Mononuclear cell (primary cell): ENCODE data around the gene KRT2. TPM values are rescaled to one million over a fixed set of nuclear protein-coding genes. Genes with fewer than 3 reads are reported as not detected.

ENCODE experiments used
- H3K27me3 ChIP-seq: 2 replicates; pipeline ENCODE4 v1.6.0; 2011; ENCODE audit warnings: low read length, control low read depth; ENCODE audit not compliant: insufficient read depth
- H3K4me1 ChIP-seq: 2 replicates; pipeline ENCODE4 v1.5.1; 2011; ENCODE audit warnings: mild to moderate bottlenecking, low read length, control low read depth; ENCODE audit not compliant: insufficient read depth
- H3K4me3 ChIP-seq: 2 replicates; pipeline ENCODE4 v1.5.1; 2011; ENCODE audit warnings: mild to moderate bottlenecking, low read length, moderate library complexity
- H3K9me3 ChIP-seq: 2 replicates; pipeline ENCODE4 v1.5.1; 2011; ENCODE audit warnings: low read depth, mild to moderate bottlenecking, control low read depth, low read length
- total RNA-seq: library from RNA; depleted of rRNA; stranded (reverse); fragments of >200 nt; gene quantifications from one replicate; pipeline ENCODE4 v1.2.3, GENCODE V29; 2012

The KRT2 gene
- total RNA-seq, 1 donor, result 0.94 TPM

DNA sequence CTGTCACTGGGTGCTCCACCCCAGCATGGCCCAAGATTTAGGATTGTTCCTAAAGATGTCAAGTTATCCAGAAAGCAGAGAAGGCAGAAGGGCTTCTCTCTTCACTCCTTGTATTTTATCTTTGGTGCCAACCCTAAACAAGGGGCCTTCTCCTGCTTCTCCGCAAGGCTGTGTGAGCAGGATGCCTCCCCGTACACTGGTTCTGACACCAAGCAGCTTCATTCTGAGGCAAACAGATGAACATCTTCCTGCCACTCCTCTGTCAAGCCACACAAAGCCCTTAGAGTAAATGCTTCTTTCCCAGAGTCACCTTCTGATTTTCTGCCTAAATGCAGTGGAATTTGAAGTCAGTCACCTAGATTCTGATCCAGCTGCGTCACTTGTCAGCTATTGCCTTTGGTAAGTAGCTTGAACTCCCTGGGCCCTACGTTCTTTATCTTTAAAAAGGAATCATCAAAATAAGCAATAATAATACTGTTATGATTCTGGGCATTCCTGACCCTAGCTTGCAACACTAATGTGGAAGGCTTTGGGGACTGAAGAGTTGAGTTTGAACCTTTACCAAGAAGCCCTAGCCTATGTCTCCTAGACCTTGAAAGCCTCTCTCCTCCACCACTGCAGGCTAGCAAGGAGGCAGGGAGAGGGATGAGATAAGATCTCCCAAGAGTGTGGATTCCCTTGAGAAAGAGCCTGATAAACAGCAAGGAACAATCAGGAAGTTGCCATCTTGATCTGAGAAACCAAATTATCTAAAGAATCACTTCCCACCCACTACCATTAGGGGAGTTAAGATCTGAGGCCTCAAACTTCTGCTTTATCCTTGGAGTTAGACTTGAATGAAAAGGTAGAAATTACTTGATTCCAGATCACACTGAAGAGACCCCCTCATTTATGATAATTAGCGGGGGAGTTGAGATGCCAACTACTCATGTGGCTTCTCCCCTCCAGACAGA lies 39.3 kb downstream of the KRT2 start:
- no peaks in the 10 kb centered on the region for H3K27me3 ChIP-seq
- no peak overlapping the region for H3K4me3 ChIP-seq
- H3K9me3 ChIP-seq, result no peaks in the 10 kb centered on the region
- H3K4me1 ChIP-seq, result peaks cover 46% of the 10 kb centered on the region

DNA sequence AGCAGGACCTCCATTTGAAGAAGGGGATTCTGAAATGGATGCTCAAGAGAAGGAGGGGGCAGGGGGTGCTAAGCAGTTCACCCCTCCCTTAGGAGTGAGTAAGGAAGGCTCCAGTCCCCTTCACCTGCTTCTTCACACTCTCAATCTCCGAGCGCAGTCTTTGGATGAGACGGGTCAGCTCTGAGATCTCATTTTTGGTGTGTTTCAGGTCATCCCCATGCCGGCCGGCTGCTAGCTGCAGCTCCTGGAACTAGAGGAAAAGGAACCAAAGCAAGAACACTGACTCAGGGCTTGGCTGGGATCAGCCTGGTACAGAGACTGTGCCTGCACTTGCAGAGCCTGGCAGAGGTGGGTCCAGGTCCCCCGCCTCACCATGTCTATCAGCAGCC lies 40.9 kb downstream of the KRT2 start:
- H3K4me3 ChIP-seq, result peak overlapping the region; percentile 7
- peaks cover 43% of the 10 kb centered on the region for H3K4me1 ChIP-seq
- no peaks in the 10 kb centered on the region for H3K27me3 ChIP-seq
- H3K9me3 ChIP-seq, result no peaks in the 10 kb centered on the region

DNA sequence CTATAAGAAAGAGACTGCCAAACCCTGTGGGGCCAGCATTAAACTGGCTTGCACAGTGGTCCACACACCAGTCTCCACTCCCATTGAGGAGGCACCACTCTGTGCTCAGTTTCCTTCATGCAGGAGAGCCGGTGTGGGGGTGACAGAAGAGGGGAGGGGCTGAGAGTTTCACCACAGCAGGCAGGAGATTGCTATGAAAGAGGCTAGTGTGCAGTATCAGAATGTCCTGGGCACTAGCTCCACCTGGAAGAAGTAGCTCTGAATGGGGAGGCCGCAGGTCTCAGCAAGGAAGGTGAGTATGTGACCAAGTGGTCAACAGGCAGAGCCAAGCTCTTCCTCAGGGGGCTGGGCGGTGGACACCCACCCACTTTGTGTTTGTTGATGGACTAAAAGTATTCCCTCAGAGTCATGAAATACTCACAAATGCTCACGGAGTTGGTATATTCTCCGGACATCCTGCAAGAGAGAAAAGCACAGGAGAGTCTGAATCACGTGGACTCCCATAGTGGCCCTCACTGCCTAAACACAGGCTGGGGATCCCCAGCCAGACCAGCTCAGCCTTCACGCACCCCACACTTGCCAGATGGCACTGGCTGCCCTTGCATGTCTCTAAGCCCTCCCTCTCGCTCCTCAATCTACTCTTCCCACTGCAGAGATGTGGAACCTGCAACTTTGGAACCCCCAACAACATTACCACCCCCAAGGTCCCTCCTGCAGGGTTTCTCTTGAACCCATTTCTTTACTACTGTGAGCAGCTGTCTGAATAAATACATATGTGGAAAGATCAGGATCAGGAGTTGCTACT lies 43.0 kb downstream of the KRT2 start:
- no peaks in the 10 kb centered on the region for H3K9me3 ChIP-seq
- H3K27me3 ChIP-seq, result no peaks in the 10 kb centered on the region
- H3K4me3 ChIP-seq, result no peak overlapping the region
- H3K4me1 ChIP-seq, result peaks cover 29% of the 10 kb centered on the region

DNA sequence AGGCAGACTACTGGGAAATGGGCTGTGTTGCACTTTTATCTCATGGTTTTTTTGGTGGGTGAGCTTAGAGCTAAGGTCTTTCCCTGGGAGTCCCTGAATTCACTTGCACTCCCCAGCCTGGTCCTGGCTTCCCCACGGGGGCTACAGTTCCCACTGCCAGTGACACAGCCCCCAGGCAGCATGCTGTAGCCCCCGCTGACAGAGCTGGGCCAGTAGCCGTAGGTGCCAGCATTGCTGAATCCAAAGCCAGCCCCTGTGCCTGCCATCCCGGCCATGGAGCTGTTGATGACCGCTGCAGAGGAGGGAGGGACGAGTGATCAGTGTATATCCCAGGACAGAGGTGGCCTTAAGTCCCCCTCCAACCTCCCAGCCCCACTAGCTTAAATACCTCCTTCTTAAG lies 43.9 kb downstream of the KRT2 start:
- peaks cover 29% of the 10 kb centered on the region for H3K4me1 ChIP-seq
- H3K27me3 ChIP-seq, result no peaks in the 10 kb centered on the region
- H3K4me3 ChIP-seq, result no peak overlapping the region
- H3K9me3 ChIP-seq, result no peaks in the 10 kb centered on the region

DNA sequence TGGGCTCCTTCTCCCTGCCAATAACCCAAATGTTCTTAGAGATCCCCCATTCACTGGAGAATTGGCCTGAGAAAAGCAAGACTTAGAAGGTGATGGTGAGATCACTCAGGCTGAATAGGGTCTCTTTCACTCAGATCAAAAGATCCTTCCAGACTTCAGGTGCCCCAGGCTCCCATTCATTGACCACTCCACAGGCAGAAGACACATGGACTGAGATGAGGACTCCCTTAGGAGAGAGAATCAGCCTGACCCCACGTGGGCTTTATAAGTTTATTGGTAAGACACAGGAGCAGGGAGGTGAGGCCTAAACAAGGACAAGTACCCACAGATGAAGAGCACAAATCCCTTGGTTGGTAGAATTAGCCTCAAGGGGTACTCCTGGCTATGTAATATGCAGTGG lies 44.7 kb downstream of the KRT2 start:
- Histone ChIP-seq H3K9me3 (no peaks in the 10 kb centered on the region), H3K4me1 (peaks cover 29% of the 10 kb centered on the region), H3K4me3 (no peak overlapping the region), H3K27me3 (no peaks in the 10 kb centered on the region)

DNA sequence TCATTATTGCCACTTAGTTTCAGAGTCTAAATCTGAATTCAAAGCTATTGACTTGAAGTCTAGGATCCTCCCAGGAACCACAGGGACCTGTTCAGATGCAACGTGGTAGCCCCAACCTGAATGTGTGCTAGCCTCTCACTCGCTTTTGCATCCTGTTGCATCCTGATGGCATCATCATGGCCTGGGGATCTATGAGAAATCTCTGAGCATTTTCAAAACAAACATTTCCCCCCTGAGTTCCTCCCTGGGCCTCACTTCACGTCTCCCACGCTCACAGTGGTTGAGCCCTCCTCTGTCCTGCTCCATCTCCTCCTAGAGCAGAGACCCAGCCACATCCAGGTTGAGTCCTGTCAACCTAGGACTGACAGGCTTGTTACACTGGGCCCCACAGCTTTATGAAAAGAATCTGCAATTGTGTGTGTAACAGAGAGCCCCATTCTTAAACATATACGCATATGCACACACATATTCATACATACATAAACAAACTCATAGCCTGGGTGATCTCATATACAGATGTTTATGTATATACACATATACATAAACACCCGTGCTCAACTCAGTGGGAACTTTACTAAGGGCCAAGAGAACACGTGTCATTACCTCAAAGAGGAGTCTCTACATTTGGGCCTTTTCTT lies 45.3 kb downstream of the KRT2 start:
- Histone ChIP-seq H3K4me1 (peaks cover 24% of the 10 kb centered on the region), H3K9me3 (no peaks in the 10 kb centered on the region), H3K27me3 (no peaks in the 10 kb centered on the region), H3K4me3 (no peak overlapping the region)

DNA sequence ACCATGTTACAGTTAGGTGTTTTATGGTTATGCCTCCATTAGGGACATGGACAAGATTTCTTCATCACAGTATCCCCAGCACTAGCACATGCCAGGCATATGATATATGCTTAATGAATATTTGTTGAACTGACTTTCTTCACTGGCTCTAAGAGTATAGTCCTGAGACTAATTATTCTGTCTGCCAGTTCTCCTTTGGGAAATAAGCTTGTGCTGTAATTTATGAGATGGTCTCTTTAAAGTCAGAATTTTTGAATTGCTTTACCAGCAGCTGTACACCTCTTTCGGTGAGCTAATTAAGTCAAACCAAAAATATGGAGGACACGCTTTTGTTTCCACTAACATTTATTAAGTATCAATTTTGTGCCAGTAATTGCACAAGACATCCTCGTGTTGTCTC lies 45.9 kb downstream of the KRT2 start:
- Histone ChIP-seq H3K9me3 (no peaks in the 10 kb centered on the region), H3K4me3 (no peak overlapping the region), H3K27me3 (no peaks in the 10 kb centered on the region), H3K4me1 (peaks cover 23% of the 10 kb centered on the region)

DNA sequence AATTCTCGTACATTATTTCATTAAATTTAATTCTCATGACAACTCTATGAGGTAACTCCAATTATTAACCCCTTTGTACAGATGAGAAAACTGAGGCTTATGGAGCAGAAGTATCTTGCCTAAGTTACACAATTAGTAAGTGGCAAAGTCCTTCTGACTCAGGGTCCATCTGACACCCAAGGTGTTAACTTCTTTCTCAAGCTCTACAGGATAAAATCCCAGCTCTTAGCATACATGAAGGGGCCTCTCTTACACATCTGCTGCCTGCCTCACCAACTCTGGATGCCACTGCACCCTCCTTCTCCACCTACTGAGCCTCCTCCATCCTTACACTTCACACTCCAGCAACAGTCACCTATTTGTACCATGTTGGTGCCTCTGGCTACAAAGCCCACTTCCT lies 46.5 kb downstream of the KRT2 start:
- Histone ChIP-seq H3K27me3 (peaks cover 4% of the 10 kb centered on the region), H3K4me3 (no peak overlapping the region), H3K9me3 (no peaks in the 10 kb centered on the region), H3K4me1 (peaks cover 18% of the 10 kb centered on the region)

DNA sequence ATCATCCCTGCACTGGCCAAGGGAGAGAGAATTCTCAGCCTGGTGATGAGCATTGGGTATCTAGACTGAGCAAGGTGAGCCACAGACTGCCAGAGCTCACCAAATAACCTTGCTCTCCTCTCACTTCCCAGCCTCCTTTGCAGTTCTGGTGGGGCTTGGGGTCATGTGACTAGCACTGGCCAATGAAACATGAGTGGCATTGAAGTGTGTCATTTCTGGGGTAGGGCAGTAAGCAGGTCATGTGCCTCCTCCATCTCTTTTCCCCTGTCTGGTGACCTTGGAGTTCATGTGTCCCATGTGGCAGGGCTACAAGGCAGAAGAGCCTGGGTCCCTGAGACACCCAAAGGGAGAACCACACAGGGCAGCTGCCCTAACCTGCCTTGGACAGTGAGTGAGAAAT lies 47.2 kb downstream of the KRT2 start:
- Histone ChIP-seq H3K4me3 (no peak overlapping the region), H3K4me1 (peaks cover 15% of the 10 kb centered on the region), H3K27me3 (peaks cover 5% of the 10 kb centered on the region), H3K9me3 (no peaks in the 10 kb centered on the region)

DNA sequence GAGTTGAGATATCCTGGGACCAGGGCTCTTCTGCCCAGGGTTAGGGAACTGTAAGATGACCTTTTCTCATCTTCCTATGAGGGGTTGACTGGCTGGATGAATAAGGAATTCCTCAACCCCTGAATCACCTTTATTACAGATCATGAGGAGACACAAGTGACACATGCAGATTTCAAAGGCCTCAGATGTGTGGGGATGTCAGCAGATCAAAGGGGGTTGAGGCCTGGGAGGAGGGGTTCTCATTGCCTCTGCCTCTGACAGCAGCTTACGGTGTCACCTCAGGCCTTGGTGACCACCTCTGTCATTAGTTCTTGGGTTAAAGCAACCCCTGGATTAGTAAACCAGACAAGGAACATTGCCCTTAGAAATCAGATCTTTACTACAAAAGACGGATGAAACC lies 48.7 kb downstream of the KRT2 start:
- peaks cover 12% of the 10 kb centered on the region for H3K4me1 ChIP-seq
- H3K4me3 ChIP-seq, result no peak overlapping the region
- H3K9me3 ChIP-seq, result no peaks in the 10 kb centered on the region
- H3K27me3 ChIP-seq, result peaks cover 5% of the 10 kb centered on the region

DNA sequence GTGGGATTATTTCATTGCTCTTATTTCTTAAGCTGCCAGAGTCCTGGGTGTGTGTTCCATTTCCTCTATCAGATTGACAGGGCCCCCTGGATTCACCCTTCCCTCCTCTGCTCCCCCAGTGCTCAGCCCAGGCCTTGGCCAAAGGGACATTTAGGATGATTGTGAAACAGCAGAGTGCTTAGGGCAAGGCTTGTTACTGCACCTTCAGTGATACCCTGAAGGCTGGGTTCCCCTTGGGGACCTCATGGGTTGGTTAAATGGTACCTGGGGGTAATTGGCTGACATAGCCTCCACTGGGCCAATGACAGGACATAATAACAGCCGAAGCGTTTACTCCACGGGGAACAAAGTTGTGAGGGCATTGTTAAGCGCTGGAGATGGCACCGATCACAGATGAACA lies 49.5 kb downstream of the KRT2 start:
- H3K9me3 ChIP-seq, result no peaks in the 10 kb centered on the region
- H3K4me1 ChIP-seq, result peaks cover 4% of the 10 kb centered on the region
- peaks cover 5% of the 10 kb centered on the region for H3K27me3 ChIP-seq
- no peak overlapping the region for H3K4me3 ChIP-seq

DNA sequence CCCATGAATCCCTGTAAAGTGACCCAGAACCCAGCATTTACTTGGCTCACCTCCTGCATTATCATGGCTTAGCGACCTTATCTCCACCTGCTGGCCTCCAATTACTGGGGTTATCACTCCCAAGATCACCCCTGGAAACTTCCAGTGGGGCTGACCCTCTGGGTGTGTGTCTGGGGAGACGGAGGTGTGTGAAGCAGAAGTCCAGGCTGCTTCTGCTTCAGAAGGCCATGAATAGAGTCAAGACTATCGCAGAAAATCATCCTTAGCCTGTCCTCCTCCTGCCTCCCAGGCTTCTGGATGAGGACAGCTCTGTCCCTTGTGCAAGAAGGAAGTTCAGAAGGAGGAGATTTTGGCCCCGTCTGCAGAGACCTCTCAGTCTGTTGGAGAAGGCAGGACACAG lies 50.3 kb downstream of the KRT2 start:
- H3K4me3 ChIP-seq, result no peak overlapping the region
- no peaks in the 10 kb centered on the region for H3K9me3 ChIP-seq
- H3K27me3 ChIP-seq, result peaks cover 5% of the 10 kb centered on the region
- H3K4me1 ChIP-seq, result peaks cover 4% of the 10 kb centered on the region

DNA sequence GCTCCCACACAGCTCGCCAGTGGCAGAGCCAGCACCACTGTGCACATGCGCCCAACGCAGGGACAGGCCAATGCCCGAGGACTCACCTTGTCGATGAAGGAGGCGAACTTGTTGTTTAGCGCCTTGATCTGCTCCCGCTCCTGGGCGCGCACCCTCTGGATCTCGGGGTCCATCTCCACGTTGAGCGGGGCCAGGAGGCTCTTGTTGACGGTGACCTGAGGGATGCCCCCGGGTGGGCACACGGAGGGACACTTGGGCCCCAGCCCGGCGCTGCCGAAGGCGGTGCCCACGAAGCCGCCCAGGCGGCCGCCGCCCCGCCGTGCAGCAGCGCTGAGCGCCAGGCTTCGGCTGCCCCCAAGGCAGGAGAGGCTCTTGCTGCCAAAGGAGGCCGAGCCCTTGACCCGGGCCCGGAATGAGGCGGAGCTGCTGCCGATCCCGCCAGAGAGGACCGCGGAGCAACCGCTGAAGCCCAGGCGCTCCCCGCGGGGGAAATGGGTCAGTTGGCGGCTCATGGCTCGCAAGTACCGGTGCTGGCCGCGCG lies 51.0 kb downstream of the KRT2 start, which contains the start of gene KRT72:
Gene KRT72, minus strand, starts transcription at position 523 of the 541 bp plus-strand sequence. Its CDS starts 11 bp downstream, at position 512.
- H3K9me3 ChIP-seq, result no peaks in the 10 kb centered on the region
- no peak within 1 kb of the TSS for H3K4me3 ChIP-seq
- peaks cover 5% of the 10 kb centered on the region for H3K27me3 ChIP-seq
- peaks cover 4% of the 10 kb centered on the region for H3K4me1 ChIP-seq

DNA sequence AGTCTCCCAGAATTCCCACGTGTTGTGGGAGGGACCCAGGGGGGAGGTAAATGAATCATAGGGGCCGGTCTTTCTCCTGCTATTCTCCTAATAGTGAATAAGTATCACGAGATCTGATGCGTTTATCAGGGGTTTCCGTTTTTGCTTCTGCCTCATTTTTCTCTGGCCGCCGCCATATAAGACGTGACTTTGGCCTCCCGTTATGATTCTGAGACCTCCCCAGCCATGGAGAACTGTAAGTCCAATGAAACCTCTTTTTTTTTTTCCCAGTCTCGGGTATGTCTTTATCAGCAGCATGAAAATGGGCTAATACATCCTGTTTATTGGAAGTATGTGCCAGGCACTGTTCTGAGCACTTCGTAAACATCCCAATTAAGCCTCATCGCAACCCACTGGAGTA lies 51.5 kb downstream of the KRT2 start:
- Histone ChIP-seq H3K9me3 (no peaks in the 10 kb centered on the region), H3K27me3 (peaks cover 5% of the 10 kb centered on the region), H3K4me3 (no peak overlapping the region), H3K4me1 (peaks cover 4% of the 10 kb centered on the region)

DNA sequence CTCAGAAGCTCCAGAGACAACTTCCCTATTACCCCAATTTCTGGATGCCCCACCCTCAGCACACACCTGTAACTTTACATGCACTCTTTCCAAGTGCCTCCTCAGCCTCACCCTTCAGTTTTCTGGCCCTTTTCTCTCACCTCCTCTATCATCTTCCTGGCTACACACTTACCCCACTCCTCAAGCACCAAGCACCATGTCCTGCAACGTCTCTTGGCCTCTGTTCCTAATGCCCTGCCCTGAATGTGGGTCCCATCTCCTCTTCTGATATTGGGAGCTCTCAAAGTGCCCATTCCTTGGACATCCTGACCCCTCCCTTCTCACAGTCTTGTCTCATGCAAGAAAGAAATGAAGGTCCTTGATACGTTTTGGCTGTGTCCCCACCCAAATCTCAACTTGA lies 51.9 kb downstream of the KRT2 start:
- H3K9me3 ChIP-seq, result no peaks in the 10 kb centered on the region
- peaks cover 5% of the 10 kb centered on the region for H3K27me3 ChIP-seq
- H3K4me3 ChIP-seq, result no peak overlapping the region
- H3K4me1 ChIP-seq, result peaks cover 3% of the 10 kb centered on the region
